Body of pancreas (tissue), 4 donors: ENCODE results near the gene CDH4. TPM values are rescaled to one million over a fixed set of nuclear protein-coding genes. Genes with fewer than 3 reads are reported as not detected.

ENCODE experiments used
- ATAC-seq: fragments of 150-250 bp; one replicate; pipeline ENCODE4 v1.9.1; 2016
- DNase-seq, 4 donors: peaks; one replicate each; pipeline ENCODE4 v3.0.0-alpha.2; 2019
- H3K27ac ChIP-seq, 4 donors: fragments of 200-600 bp; sonication (generic); 1 replicate in 3 of 4; 2 replicates in 1 of 4; pipeline versions ENCODE4 v1.5.1 to v1.6.1; 2016 to 2019; ENCODE audit warnings: mild to moderate bottlenecking in 1 of 4, mixed read lengths in 1 of 4, moderate library complexity in 1 of 4
- H3K27me3 ChIP-seq, 2 donors: fragments of 200-600 bp; sonication (generic); one replicate each; pipeline ENCODE4 v1.6.0; 2016; ENCODE audit warnings: mild to moderate bottlenecking in 1 of 2
- H3K36me3 ChIP-seq, 2 donors: fragments of 200-600 bp; sonication (generic); replicated peaks in 1 of 2; 2 replicates each; pipeline ENCODE4 v1.5.1; 2016; ENCODE audit warnings: low read depth in 2 of 2; ENCODE audit not compliant: insufficient read depth in 1 of 2
- H3K4me1 ChIP-seq: fragments of 200-600 bp; sonication (generic); one replicate; pipeline ENCODE4 v1.6.0; 2016
- H3K4me3 ChIP-seq, 2 donors: fragments of 200-600 bp; sonication (generic); 1 replicate in 1 of 2; 2 replicates in 1 of 2; pipeline ENCODE4 v1.5.1; 2016 to 2019
- H3K9me3 ChIP-seq, 3 donors: fragments of 200-600 bp; sonication (generic); 1 replicate in 2 of 3; 2 replicates in 1 of 3; pipeline ENCODE4 v1.5.1; 2016
- CTCF ChIP-seq, 7 experiments: fragments of 450-650 bp in 4 of 7; fragments of 200-600 bp in 3 of 7; sonication (generic) in 3 of 7; IDR thresholded peaks; one replicate each; pipeline ENCODE4 v1.5.1; 2016 to 2019; ENCODE audit warnings: antibody characterized with exemption in 7 of 7
- POLR2A ChIP-seq, 3 donors: fragments of 450-650 bp; IDR thresholded peaks; one replicate each; pipeline ENCODE4 v1.6.1; 2016; ENCODE audit warnings: antibody characterized with exemption in 3 of 3, mild to moderate bottlenecking in 2 of 3
- WGBS, 2 donors: methylation state at CpG; one replicate each; pipeline ENCODE4 v1.1.5; 2017; 5-methylcytosine and 5-hydroxymethylcytosine counted together
- intact Hi-C: fragments of 100-400 bp; cut with DNase I; formaldehyde crosslinking; loops from one replicate; pipeline ENCODE4 v1.15.1; 2023
- total RNA-seq, 2 donors: library from RNA; depleted of rRNA; stranded (reverse); fragments of >200 nt; gene quantifications; one replicate each; pipeline ENCODE4 v1.1.0, GENCODE V29; 2016

CDH4 gene
- total RNA-seq, 2 donors from 2014 or later, result 0.33 to 0.52 TPM

DNA sequence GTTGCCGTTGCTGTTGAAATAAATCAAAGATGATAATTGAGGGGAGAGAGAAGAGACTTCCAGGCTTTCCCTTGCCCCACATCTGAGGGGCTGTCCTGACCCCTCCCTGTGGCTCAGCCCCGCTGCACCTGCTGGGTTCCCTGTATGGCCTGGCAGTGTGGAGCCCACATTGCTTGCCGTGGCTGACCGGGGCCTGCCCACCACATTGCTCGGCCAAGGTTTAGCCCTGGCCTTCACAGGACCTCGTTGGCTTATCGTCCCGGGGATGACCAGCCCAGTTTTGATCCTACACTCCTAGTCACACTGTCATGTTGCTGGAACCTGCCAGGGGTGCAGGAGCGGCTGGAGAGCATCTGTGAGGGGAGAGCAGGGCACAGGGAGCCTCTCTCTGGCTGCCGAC lies 102.4 kb downstream of the CDH4 start:
- Histone ChIP-seq H3K27ac (no peak overlapping the region), H3K4me3 (no peak overlapping the region), H3K27me3 (peaks cover 0 to 7% of the 10 kb centered on the region in 2 donors), H3K9me3 (no peaks in the 10 kb centered on the region), H3K4me1 (no peaks in the 10 kb centered on the region), H3K36me3 (no peaks in the 10 kb centered on the region)
- ATAC-seq (no peak), DNase-seq (no peak)
- no peak for TF ChIP-seq CTCF (IDR thresholded peaks at IDR 0.05)
- WGBS, 2 donors, result 56 to 57% methylated on average over 5 to 10 of the region's 10 CpGs
- intact Hi-C loops, result no loop called here

GRCh38 chr20:61354901-61355495 lies 102.9 kb downstream of the CDH4 start:
- Histone ChIP-seq H3K27me3 (peaks cover 0 to 7% of the 10 kb centered on the region in 2 donors), H3K4me1 (no peaks in the 10 kb centered on the region)
- 64% methylated on average over 12 of the region's 12 CpGs for WGBS, 2 donors

GRCh38 chr20:61355585-61355984 lies 103.5 kb downstream of the CDH4 start:
- peaks cover 0 to 7% of the 10 kb centered on the region in 2 donors for H3K27me3 ChIP-seq

More at GRCh38 chr20:61354901-61355495, 102.9 kb downstream of the CDH4 start:
- TF ChIP-seq POLR2A (IDR thresholded peaks at IDR 0.05) (no peak), CTCF (IDR thresholded peaks at IDR 0.05) (no peak)
- intact Hi-C loops, result no loop called here
- ATAC-seq (no peak), DNase-seq (no peak)
- H3K4me3 ChIP-seq, result no peak overlapping the region
- no peaks in the 10 kb centered on the region for H3K36me3 ChIP-seq
- H3K27ac ChIP-seq, result no peak overlapping the region
- no peaks in the 10 kb centered on the region for H3K9me3 ChIP-seq

GRCh38 chr20:61356196-61356595 lies 104.1 kb downstream of the CDH4 start:
- Histone ChIP-seq H3K4me3 (no peak overlapping the region), H3K9me3 (no peaks in the 10 kb centered on the region), H3K27me3 (peaks cover 0 to 7% of the 10 kb centered on the region in 2 donors), H3K4me1 (no peaks in the 10 kb centered on the region), H3K27ac (no peak overlapping the region), H3K36me3 (no peaks in the 10 kb centered on the region)
- TF ChIP-seq POLR2A (IDR thresholded peaks at IDR 0.05) (no peak), CTCF (IDR thresholded peaks at IDR 0.05) (no peak)
- ATAC-seq, result no peak
- WGBS, 2 donors, result 42 to 64% methylated on average over 7 of the region's 7 CpGs
- DNase-seq, result no peak
- intact Hi-C loops, result no loop called here

More at GRCh38 chr20:61355585-61355984, 103.5 kb downstream of the CDH4 start:
- Histone ChIP-seq H3K9me3 (no peaks in the 10 kb centered on the region), H3K27ac (no peak overlapping the region), H3K4me3 (no peak overlapping the region), H3K36me3 (no peaks in the 10 kb centered on the region), H3K4me1 (no peaks in the 10 kb centered on the region)
- intact Hi-C loops, result no loop called here
- 71 to 81% methylated on average over 5 of the region's 5 CpGs for WGBS, 2 donors
- TF ChIP-seq CTCF (IDR thresholded peaks at IDR 0.05) (no peak), POLR2A (IDR thresholded peaks at IDR 0.05) (no peak)
- DNase-seq, result no peak
- no peak for ATAC-seq

DNA sequence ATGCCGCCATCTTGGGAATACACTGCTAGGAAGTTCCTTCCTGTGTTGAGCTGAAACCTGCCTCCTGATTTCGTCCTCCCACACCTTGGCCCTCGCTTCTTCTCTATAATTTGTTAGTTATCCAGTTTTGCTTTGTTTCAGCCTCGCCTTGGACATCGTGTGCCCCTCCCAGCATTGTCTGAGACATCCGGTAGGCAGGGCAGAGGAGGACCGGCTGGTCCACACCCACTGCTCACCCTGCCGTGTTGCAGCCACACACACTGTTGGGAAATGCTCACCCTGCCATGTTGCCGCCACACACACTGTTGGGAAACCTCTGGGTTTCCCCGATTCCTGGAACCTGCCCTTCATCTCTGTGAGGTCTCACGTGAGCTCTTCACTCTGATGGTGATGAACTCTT lies 105.1 kb downstream of the CDH4 start:
- Histone ChIP-seq H3K4me3 (no peak overlapping the region), H3K9me3 (no peaks in the 10 kb centered on the region), H3K36me3 (no peaks in the 10 kb centered on the region), H3K27me3 (peaks cover 0 to 7% of the 10 kb centered on the region in 2 donors), H3K27ac (no peak overlapping the region), H3K4me1 (no peaks in the 10 kb centered on the region)
- TF ChIP-seq POLR2A (IDR thresholded peaks at IDR 0.05) (no peak), CTCF (IDR thresholded peaks at IDR 0.05) (no peak)
- ATAC-seq, result no peak
- 72 to 78% methylated on average over 11 of the region's 11 CpGs for WGBS, 2 donors
- no peak for DNase-seq
- intact Hi-C loops, result no loop called here
